Renal cortex interstitium (tissue), 15 donors: ENCODE results near the gene KCNK10. TPM values are rescaled to one million over a fixed set of nuclear protein-coding genes. Genes with fewer than 3 reads are reported as not detected.

Experiments used
- DNase-seq, 11 donors: peaks; one replicate each; pipeline ENCODE4 v3.0.0-alpha.2; 2013; ENCODE audit warnings: low read depth in 9 of 11, low spot score in 4 of 11; ENCODE audit errors: extremely low read depth in 1 of 11
- long read RNA-seq, 16 experiments: transcript quantifications; one replicate each; lab custom pipeline, GENCODE V29; 2026
- polyA plus RNA-seq, 3 donors: library from polyadenylated mRNA; unstranded; fragments of 120-200 nt; gene quantifications; one replicate each; pipeline ENCODE4 v1.2.1, GENCODE V29; 2013; ENCODE audit not compliant: insufficient read length in 3 of 3

The KCNK10 gene, protein sequence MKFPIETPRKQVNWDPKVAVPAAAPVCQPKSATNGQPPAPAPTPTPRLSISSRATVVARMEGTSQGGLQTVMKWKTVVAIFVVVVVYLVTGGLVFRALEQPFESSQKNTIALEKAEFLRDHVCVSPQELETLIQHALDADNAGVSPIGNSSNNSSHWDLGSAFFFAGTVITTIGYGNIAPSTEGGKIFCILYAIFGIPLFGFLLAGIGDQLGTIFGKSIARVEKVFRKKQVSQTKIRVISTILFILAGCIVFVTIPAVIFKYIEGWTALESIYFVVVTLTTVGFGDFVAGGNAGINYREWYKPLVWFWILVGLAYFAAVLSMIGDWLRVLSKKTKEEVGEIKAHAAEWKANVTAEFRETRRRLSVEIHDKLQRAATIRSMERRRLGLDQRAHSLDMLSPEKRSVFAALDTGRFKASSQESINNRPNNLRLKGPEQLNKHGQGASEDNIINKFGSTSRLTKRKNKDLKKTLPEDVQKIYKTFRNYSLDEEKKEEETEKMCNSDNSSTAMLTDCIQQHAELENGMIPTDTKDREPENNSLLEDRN
- polyA plus RNA-seq, result under 1 TPM; 0.23 to 0.41 (median 0.37) TPM
- long read RNA-seq, donor 1, partial matches to known transcripts, result 0 of 1 reads
- long read RNA-seq, donor 1, other reads (novel, unspliced or antisense), result 0 of 1 reads
- long read RNA-seq, donor 2, result 0 reads
- long read RNA-seq, donor 3, result 0 reads
- long read RNA-seq, donor 4, result 0 reads
- long read RNA-seq, donor 5, result 0 reads
- long read RNA-seq, donor 6, result 0 reads
- long read RNA-seq, donor 7, result 0 reads
- long read RNA-seq, donor 8, result 0 reads
- long read RNA-seq, donor 9, result 0 reads
- long read RNA-seq, donor 10, result 0 reads
- long read RNA-seq, donor 11, result 0 reads
- long read RNA-seq, donor 12, result 0 reads
- long read RNA-seq, donor 13, result 0 reads
- long read RNA-seq, donor 14, result 0 reads
- long read RNA-seq, donor 15, result 0 reads
- long read RNA-seq, donor 16, result 0 reads

DNA sequence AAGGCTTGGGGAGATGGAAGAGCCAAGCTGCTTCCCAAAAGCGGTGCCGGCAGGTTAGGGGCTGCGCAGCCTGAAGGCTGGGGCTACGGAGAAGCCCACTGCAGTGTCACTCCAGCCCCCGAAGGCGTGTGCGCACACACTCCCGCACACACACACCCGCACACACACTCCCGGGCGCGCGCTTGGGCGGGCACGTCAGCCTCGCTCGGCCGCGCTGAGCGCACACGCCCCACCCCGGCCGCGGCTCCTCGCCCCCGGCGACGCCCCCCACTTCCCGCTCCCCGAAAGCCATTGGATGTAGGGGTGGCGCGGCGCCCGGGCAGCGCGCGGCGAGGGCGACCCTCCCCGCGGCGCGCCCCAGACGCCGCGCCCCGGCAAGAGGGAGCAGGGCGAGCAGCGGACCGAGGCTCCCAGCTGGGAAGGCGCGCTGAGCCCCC lies at the start of gene KCNK10:
Gene KCNK10, minus strand, starts transcription at position 184 of the 437 bp plus-strand sequence. CDS start 471 bp downstream, outside the sequence.
- no peak for DNase-seq

DNA sequence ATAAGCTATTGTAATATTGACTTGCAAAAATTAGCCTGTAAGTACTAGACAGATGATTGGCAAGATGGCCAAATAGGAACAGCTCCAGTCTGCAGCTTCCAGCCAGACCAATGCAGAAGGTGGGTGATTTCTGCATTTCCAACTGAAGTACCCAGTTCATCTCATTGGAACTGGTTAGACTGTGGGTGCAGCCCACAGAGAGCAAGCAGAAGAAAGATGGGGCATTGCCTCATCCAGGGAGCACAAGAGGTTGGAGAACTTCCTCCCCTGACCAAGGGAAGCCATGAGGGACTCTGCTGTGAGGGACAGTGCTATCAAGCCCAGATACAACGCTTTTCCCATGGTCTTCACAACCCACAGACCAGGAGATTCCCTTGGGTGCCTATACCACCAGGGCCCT lies 46.4 kb upstream of the KCNK10 start:
- DNase-seq, result no peak

DNA sequence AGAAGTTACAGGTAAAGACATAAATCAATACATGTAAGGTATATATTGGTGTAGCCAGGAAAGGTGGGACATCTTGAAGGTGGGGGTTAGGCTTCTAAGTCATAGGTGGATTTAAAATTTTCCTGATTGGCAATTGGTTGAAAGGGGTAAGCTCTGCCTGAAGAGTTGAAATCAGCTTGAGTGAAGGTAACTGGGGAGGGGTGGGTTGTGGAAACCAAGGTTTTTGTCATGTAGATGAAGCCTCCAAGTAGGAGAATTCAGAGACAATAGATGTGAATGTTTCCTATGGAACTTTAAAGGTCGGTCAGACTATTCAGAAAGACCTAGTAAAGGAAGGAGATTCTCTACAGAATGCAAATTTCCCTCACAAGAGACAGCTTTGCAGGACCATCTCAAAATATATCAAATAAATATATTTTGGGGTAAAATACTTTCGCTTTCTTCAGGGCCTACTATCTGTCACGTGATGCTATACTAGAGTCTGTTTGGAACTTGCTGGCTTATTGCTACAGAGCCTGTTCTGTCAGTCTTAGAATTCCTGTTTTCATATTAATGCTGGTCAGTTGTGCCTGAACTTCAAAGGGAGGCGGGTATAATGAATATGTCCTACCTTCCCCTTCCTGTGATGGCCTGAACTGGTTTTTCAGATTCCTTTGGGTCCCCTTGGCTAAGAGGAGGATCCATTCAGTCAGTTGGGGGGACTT lies 41.8 kb upstream of the KCNK10 start:
- DNase-seq, result no peak

DNA sequence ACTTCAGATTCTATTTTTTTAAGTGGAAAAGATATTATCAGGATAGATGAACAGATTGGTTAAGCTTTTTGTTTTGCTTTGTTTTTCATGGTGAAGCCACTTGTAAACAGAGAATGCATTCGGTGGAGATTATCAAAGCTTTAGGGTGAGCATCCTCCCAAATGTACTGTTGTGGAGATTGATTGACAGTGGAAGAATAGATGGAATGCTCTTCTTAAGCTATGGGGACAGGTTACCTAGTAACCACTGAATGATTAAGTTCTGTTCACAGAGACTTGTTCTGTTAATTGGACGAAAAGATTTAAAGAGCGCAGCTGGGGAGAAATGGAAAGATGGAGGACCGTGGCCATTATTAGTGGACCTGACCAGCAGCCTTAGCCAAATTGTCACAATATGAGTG lies 40.6 kb upstream of the KCNK10 start:
- DNase-seq, result no peak

DNA sequence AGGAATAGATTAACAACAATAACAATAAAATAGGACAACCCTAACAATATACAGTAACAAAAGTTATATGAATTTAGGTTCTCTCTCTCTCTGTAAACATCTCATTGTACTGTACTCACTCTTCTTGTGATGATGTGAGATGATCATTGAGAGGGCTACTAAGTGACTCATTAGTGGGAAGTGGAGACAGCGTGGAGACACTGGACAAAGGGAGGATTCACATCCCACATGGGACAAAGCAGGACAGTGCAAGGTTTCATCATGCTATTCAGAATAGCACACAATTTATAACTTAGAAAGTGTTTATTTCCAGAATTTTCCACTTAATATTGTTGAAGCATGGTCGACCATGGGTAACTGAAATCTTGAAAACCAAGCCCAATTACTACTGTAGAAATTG lies 36.4 kb upstream of the KCNK10 start:
- no peak for DNase-seq

DNA sequence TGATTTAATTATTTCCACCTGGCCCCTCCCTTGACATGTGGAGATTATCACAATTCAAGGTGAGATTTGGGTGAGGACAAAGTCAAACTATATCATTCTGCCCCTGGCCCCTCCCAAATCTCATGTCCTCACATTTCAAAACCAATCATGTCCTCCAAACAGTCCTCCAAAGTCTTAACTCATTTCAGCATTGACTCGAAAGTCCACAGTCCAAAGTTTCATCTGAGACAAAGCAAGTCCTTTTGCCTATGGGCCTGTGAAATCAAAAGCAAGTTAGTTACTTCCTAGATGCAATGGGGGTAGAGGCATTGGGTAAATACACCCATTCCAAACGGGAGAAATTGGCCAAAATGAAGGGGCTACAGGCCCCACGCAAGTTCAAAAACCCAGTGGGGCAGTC lies 31.3 kb upstream of the KCNK10 start:
- no peak for DNase-seq

DNA sequence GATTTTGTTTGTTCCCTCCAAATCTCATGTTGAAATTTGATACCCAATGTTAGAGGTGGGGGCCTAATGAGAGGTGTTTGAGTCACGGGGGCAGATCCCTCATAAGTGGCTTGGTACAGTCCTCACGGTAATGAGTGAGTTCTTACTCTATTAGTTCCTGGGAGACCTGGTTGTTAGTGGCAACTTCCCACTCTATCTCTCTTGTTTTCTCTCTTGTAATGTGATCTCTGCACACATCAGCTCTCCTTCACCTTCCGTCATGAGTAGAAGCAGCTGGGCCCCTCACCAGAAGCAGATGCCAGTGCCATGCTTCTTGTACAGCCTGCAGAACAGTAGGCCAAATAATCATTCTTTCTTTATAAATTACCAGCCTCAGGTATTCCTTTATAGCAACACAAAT lies 29.6 kb upstream of the KCNK10 start:
- no peak for DNase-seq

DNA sequence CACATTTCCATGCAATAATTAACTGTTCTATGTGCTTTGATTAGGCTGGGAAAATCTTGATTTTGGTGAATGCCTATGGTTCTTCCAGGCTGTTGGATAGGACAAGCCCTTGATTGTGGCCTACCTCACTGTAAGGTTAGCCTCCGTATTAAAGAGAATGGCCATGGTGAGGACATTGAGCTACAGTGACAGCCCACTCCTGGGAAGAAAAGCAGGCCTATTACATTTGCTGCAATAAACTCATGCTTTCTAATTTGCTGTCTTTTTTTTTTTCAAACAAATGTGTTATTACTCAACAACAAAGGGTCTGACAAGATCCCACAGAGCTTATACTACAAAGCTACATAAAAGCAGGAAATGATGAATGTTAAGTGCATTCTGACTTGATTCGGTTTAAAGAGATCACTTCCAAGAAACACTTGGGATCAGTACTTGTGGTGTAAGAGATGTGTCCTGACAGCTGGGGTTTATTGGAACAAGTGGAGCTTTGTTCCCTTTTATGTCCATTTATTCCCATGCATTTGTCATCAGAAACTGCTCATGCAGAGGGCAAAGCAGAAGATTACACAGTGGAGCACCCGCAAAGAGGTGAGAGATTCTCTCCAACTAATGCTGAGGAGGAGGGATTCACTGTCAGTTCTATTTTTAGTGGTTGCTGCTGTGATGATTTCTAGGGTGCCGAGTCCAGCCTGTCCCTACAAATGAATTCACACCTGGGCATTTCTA lies 29.1 kb upstream of the KCNK10 start:
- DNase-seq, result no peak

DNA sequence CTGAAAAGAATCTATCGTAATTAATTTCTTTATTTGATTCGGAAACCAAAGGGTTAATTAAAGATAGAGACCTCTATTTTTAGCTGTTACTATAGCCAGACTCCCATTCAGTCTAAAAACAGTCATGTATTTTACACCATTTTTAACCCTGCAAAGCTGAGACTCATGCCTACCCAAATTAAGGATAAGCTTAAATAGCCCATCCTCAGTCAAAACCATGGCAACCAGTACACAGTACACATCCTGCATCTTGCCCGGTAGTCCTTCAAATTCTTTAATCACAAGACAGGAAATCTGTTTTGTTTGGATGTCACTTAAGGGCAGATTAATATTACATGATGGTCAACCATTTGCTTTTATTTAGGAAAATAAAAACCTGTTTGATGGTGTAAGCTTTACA lies 25.5 kb upstream of the KCNK10 start:
- no peak for DNase-seq

DNA sequence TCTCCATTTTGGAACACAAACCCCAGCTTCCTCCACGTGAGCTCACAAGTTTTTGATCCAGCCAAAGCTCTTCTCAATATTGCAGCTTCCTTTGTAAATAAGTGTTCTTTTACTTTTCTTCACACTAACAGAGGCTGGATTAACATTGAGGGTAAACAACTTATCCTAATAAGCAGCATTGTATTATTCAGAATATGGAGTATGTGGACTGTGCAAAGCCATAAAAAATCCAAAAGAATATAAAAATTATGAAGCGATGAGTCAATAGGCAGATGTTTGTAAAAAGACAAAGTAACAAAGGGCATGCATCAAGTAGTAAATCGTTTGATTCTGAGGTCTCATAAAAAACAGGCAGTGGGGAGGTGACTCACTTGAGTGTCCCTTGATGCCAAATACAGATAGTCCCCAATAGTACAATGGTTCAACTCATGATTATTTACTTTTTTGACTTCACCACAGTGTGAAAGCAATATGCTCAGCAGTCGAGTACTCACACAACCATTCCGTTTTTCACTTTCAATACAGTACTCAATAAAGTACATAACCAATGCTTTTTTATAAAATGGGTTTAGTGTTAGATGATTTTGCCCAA lies 23.1 kb upstream of the KCNK10 start:
- no peak for DNase-seq

DNA sequence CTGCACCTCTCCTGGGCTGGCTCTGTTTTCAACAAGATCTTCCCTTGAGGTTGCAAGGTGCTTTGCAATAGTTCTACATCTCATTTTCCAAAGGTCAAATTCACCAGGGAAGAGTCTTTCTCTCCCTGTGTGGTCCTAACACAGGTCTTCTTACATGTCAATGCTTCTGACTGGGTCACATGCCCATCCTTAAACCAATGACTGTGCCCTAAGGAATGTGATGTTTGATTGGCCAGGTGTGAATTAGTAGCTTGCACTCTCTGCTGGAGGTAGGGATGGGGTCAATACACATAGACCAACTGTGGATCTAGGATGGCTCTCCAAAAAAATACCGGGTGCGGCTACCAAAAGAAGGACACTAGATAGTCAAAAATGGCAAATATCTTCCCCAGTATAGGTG lies 19.9 kb upstream of the KCNK10 start:
- DNase-seq, result no peak

DNA sequence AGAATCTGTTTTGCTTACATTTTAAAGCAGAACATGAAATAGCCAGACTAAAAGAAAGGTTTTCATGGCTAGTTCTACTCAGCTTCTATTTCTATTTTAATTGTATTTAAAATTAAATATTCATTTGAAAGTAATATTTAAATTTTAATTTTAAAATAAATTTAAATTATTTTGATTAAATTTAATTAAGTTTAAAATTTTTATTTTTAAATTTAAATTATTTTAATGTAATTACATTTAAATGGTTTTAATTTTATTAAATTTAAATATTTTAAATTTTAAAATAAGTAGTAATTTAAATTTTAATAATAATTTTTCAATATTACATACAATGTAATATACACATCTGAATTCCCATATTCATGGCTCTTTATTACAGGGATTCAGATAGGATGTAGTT lies 17.3 kb upstream of the KCNK10 start:
- DNase-seq, result no peak

DNA sequence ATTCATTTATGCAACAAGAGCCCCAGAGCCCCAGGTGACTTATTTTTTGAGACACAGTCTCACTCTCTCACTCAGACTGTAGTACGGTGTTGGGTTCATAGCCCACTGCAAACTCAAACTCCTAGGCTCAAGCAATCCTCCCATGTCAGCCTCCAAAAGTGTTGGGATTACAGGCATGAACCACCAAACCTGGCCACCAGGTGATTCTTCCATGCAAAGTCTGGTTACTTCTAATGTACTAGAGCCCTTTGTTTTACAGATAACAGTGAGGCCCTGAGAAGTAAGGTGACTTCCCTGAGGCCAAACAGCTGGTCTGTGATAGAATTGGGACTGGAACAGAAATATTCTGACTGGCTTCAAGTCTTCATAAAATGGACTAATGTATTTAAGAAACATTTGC lies 10.0 kb upstream of the KCNK10 start:
- DNase-seq, result no peak

DNA sequence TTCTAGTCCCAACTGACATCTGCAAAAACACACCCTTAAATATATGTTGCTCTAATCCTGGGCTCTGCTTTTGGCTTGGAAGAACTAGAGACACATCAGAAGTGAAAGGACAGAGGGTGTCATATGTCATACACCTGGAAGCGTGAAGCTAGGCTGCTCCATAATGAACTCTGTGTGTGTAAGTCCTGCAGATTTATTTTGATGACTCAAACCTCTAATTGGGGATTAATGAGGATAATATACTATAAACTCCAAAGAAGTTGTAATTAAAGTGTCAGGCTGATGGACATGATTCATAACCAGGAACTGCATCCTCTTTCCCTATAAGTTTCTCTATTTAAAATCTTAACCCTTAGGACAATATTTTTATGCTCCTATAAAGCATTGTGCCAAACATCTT lies 4.4 kb upstream of the KCNK10 start:
- DNase-seq, result no peak

DNA sequence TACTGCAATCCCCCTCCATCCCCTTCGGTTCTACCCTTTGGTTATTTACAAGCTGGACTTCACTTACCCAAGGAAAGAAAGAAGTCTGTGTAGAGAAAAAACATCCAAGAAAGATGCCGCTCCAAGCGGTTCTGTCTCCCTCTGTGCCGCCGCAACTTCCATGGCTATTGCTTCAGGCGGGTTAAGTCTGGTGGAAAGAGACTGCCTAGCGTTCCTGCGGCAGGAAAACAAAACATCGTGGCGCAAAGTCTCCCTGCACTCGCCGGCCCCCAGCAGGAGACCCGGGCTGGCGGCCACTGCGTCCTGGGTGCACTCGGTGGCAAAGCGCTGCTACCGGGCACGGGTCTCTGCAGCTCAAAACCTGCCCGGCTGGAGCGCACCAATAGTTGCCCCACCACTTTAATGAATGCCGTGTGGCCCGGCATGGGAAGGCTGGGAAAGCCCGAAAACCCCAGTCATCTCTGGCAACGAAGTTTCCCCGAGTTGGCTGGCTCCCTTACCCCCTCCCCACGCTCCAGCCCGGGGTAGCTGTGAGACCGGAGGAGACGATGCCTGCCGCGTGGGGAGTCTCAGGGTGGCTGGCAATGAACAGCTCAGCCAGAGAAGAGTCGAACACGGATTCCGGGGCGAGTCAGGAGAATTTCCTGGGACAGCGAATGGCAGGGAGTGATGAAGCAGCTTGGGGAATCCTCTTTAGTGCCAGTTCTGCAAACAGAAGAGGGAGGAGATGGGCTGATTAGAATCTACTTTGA lies 3.5 kb upstream of the KCNK10 start:
- DNase-seq, result no peak

DNA sequence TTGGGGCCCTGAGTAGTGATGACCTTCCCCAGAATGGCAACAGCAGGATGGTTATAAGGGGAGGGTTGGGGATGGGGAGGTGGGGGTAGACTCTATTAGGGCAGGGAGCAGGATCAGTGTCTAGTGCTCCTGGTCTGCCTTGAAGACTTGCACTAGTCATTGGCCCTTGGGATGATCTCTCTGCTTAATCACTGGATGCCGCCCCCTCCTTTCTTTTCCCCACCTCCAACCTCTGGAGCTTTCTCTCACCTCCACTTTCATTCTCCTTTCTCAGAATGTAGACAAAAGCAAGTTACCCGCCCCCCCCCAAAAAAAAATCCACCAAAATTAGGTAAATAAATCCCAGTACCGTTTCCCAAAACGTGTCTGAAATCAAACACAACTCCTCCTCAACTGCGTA lies 2.8 kb upstream of the KCNK10 start:
- no peak for DNase-seq

DNA sequence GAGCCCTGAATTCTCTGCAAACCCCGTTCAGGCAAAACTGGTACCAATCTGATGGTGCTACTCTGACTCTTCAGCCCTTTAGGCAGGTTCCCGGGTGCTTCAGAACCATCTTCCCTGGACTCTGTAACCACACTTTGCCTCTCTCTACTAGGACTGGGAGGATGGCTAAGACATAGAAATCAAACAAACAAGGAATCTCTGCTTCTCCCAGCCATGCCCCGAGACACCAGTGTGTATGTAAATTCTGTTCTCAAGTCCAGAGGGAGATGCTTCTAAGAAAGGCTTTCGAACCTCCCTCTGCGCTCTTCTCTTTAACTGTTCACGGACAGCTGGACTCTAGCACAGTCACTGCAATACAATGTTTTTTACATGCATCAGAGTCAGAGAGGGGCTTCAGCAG lies 1.9 kb upstream of the KCNK10 start:
- DNase-seq, result no peak

DNA sequence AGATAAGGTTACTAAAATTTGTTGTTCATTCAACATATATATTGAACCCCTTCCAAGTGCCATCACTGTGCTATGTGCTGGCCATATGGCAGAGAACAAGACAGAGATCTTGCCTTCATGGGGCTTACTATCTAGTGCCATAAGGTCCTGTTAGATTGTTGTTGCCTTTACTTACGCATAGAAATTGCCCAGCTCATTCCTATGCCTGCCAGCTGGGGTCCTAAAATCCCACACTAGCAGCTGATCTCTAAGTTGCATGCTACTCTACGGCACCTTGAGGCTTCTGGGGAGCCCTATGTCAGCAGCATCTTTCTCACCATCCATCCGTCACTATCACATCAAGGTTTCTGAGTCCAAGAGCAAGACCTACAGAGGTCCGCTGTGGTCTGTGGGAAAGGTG lies 1.4 kb upstream of the KCNK10 start:
- no peak for DNase-seq
